ENCODE data around the gene SLC25A45. TPM values are rescaled to one million over a fixed set of nuclear protein-coding genes. Genes with fewer than 3 reads are reported as not detected.

SLC25A45 gene
- polyA plus RNA-seq, 1 of the 3 experiments (the other 2 are of a cell fraction), result 3.6 TPM

DNA sequence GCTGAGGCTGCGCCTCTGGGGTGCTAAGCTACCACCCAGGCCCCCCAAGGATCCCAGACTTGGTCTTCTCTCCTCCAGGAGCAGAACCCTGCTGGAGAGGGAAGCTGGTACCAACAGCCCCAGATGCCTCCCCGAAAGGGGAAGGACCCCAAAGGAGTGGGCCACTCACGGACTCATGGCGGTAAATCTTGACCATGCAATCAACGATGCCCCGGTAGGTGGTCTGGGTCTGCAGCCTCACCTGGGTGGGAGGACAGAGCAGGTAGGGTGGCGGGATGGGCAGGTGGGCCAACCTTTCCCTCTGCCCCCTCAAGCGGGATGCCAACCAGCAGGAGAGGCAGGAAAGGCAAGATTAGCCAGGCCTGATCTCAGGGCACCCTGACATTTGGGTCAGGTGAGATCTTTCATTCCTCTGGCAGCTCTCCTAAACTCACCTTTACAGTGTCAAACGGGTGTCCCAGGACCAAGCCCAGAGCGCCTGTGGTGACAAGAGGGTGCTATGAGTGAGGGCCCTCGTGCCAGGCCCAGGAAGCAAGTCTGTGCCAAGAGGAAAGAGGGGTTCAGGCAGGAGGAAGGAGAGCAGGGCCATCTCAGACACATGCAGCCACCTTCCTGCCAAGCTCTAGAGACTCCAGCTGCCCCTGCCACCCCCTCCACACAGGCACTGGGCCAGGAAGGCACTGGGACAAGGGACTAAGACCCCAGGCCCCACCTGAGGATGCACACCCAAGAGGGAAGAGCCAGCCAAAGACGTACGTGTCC, 2.6 kb downstream of the SLC25A45 start (continued):
- TF ChIP-seq, protein P1, sequence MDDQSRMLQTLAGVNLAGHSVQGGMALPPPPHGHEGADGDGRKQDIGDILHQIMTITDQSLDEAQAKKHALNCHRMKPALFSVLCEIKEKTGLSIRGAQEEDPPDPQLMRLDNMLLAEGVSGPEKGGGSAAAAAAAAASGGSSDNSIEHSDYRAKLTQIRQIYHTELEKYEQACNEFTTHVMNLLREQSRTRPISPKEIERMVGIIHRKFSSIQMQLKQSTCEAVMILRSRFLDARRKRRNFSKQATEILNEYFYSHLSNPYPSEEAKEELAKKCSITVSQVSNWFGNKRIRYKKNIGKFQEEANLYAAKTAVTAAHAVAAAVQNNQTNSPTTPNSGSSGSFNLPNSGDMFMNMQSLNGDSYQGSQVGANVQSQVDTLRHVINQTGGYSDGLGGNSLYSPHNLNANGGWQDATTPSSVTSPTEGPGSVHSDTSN (IDR thresholded peaks at IDR 0.05), result no peak
- TF ChIP-seq FOXJ3 (CRISPR knock-in tag; IDR thresholded peaks at IDR 0.05) (no peak), CTCF (IDR thresholded peaks at IDR 0.05) (no peak)

- Histone ChIP-seq H3K9me3 (no peaks in the 10 kb centered on the region), H4K20me1 (ENCODE audit: insufficient read depth) (no peaks in the 10 kb centered on the region), H3K4me3 (ENCODE audit: low read depth in 2 of 2, low read length in 1 of 2) (no peak overlapping the region), H3F3A (replicated peaks; ENCODE audit: insufficient read depth) (peaks cover 27% of the 10 kb centered on the region), H2AFZ (ENCODE audit: low read depth) (no peak overlapping the region), H3K9ac (no peak overlapping the region), H3K4me1 (ENCODE audit: control insufficient read depth in 1 of 2, insufficient read depth in 2 of 2, low read depth in 1 of 2, low read length in 1 of 2) (peaks cover 19 to 49% of the 10 kb centered on the region in 2 experiments; a peak in 3 of 4 replicates), H3K27ac (ENCODE audit: low read depth in 2 of 2, low read length in 1 of 2) (no peak overlapping the region), H3K27me3 (ENCODE audit: insufficient read depth) (no peaks in the 10 kb centered on the region), H3K36me3 (replicated peaks in 1 of 2; ENCODE audit: control insufficient read depth in 1 of 2, insufficient read depth in 2 of 2, low read length in 1 of 2) (no peaks in the 10 kb centered on the region), H3K79me2 (ENCODE audit: insufficient read depth) (peaks cover 14% of the 10 kb centered on the region), H3K9me2 (no peaks in the 10 kb centered on the region), H3K4me2 (no peak overlapping the region)
- WGBS (ENCODE audit: low lambda C conversion rate), result 93% methylated on average over 4 of the region's 14 CpGs
- no peak for DNase-seq
- ChIA-PET CTCF (interaction anchor here (0.9 to 4.1 kb wide), 9 partner anchors 9 to 173 kb away, joined by 3 to 31 read pairs (median 5); no protein-coding TSS in a partner anchor), POLR2A (interaction anchor here (0.6 kb wide), 1 partner anchor 127 kb away, joined by 3 read pairs; no protein-coding TSS in a partner anchor)
- TF ChIP-seq TEAD4 (IDR thresholded peaks at IDR 0.05; ENCODE audit: borderline replicate concordance, insufficient read depth) (no peak), SIN3A (IDR thresholded peaks at IDR 0.05; ENCODE audit: borderline replicate concordance, low read depth, low read length) (no peak), ELF1 (IDR thresholded peaks at IDR 0.05) (no peak), RFX5 (IDR thresholded peaks at IDR 0.05; ENCODE audit: low read length) (no peak), EP300 (IDR thresholded peaks at IDR 0.05; ENCODE audit: borderline replicate concordance in 1 of 2, low read depth in 1 of 2, low read length in 1 of 2) (no peak), RXRA (IDR thresholded peaks at IDR 0.05; ENCODE audit: borderline replicate concordance, low read depth) (no peak), SMC3 (IDR thresholded peaks at IDR 0.05; ENCODE audit: low read depth, low read length) (no peak), NFIC (IDR thresholded peaks at IDR 0.05; ENCODE audit: borderline replicate concordance) (no peak), RAD21 (IDR thresholded peaks at IDR 0.05; ENCODE audit: low read length) (no peak), RCOR1 (IDR thresholded peaks at IDR 0.05; ENCODE audit: low read length) (no peak)
- TF ChIP-seq, protein P2, sequence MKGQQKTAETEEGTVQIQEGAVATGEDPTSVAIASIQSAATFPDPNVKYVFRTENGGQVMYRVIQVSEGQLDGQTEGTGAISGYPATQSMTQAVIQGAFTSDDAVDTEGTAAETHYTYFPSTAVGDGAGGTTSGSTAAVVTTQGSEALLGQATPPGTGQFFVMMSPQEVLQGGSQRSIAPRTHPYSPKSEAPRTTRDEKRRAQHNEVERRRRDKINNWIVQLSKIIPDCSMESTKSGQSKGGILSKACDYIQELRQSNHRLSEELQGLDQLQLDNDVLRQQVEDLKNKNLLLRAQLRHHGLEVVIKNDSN (IDR thresholded peaks at IDR 0.05; ENCODE audit: borderline replicate concordance, low read depth), result no peak
Observed at GRCh38 chr11:65378928-65379638, 3.4 kb downstream of the SLC25A45 start.

All from SK-N-SH (cell line).